Heart left ventricle (tissue), 13 donors: ENCODE results near the gene YJEFN3.

Experiments
- POLR2A ChIP-seq, 2 donors: fragments of 450-650 bp; IDR thresholded peaks; one replicate each; pipeline ENCODE4 v1.6.1; 2017; ENCODE audit warnings: antibody characterized with exemption in 2 of 2, mild to moderate bottlenecking in 2 of 2, moderate library complexity in 2 of 2
- TF ChIP-seq, protein P1 (sequence below), 12 donors: fragments of 200-600 bp; sonication (generic) in 4 of 12; IDR thresholded peaks; one replicate each; pipeline versions ENCODE4 v1.5.0 to v1.8.0; 2018 to 2022; ENCODE audit warnings: antibody characterized with exemption in 12 of 12, mild to moderate bottlenecking in 5 of 12
- donor health status: ischemic (EF 13 %, LVEDD 7.1; RV severe dilation, severe dysfunction).
- donor health status: DM: no; HTN: yes; CAD: no.
- donor health status: DM: no; HTN: no; CAD: no.
- donor health status: ischemic (EF 25% LVEDD 6.9; RV normal size, moderate dysfunction).
- donor health status: ischemic (EF 25% LVEDD 5.7; RV mildly dilated, moderate dysfunction).
- donor health status: ischemic (EF 35%, LVEDD 5.7; RV mildly dilated, moderate dysfunction).
- donor health status: nonischemic (EF 11% LVEDD 7.7; RV severe dilation, severe dysfunction).
- donor health status: DM: yes; HTN: yes; CAD: no.
- donor health status: PGD.
- donor health status: ischemic (EF 29% LVEDD 5.4; RV normal size, mild dysfunction).
- donor health status: nonischemic (EF 23%, LVEDD 6.1; RV moderate dilation, normal function).

DNA sequence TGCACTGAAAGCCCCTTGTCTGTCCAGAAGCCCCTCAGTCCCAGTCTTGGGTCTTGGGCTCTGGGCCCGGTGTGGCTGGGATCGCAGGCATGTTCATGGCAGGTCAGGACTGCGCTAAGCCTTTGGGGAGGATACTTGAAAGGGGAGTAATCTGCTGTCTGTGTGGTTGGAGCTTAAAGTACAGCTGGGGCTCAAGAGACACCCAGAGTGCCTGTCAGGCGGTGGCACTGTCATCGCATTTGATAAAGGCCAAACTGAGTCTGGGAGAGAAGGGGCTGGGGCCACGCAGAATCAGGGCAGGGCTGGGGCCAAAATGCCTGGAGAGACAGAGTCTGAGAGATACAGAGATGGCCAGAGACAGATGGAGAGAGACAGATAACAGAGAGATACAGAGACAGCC, 5.1 kb downstream of the YJEFN3 start:
- TF ChIP-seq, protein P1, sequence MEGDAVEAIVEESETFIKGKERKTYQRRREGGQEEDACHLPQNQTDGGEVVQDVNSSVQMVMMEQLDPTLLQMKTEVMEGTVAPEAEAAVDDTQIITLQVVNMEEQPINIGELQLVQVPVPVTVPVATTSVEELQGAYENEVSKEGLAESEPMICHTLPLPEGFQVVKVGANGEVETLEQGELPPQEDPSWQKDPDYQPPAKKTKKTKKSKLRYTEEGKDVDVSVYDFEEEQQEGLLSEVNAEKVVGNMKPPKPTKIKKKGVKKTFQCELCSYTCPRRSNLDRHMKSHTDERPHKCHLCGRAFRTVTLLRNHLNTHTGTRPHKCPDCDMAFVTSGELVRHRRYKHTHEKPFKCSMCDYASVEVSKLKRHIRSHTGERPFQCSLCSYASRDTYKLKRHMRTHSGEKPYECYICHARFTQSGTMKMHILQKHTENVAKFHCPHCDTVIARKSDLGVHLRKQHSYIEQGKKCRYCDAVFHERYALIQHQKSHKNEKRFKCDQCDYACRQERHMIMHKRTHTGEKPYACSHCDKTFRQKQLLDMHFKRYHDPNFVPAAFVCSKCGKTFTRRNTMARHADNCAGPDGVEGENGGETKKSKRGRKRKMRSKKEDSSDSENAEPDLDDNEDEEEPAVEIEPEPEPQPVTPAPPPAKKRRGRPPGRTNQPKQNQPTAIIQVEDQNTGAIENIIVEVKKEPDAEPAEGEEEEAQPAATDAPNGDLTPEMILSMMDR (IDR thresholded peaks at IDR 0.05), result no peak
- no peak for TF ChIP-seq POLR2A (IDR thresholded peaks at IDR 0.05)
